HG03159 (cell line): Measurements from ENCODE around the gene CEMIP.

Experiments used
- ATAC-seq: cut with Tn5 transposase; IDR thresholded peaks from one replicate; pipeline ENCODE4 v1.9.1; 2021; ENCODE audit warnings: mild to moderate bottlenecking, moderate library complexity; ENCODE audit not compliant: unreplicated experiment

The CEMIP gene

DNA sequence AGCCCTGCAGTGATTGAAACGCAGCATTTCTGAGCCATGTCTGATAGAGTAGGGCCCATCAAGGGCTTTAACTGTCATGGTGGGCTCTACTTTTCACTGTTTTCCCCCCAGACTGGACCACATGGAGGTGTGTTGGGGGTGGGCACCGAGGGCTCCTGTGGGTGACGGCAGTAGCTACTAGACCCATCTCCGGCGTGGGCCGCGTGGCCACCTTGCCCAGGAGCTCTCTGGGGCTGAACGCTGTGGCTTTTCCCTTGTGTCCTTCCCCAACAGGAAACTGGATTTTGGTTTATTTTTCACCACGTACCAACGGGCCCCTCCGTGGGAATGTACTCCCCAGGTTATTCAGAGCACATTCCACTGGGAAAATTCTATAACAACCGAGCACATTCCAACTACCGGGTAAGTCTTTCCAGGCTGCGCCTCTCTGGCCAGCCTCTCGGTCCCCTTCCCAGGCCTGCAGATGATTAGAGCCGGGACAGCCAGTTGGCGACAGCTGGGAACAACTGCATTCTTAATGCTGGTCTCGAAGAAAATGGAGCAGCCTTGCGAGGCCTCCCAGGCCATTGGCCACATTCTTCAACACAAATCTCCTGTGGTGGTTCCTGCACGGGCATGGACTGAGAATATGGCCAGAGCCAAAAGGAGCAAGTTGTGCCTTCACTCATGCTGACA lies 142.7 kb downstream of the CEMIP start:
- no peak for ATAC-seq

DNA sequence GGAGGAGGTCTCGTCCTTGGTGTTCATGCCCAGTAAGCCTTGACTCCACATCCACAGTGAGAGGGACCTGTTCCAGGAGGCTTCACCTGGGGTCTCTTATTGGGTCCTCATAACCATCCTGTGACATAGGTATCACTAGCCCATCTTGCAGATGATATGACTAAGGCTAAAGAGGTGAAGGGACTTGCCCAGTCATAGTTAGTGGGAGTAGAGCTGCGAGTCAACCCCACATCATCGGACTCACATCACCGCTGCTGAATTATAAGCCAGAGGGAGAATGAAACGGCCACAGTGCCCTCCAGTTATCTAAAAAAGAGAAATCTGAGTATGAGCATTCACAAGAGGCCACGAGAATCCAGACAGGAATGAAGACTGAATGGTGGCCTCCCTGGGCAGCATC lies 144.5 kb downstream of the CEMIP start:
- no peak for ATAC-seq

DNA sequence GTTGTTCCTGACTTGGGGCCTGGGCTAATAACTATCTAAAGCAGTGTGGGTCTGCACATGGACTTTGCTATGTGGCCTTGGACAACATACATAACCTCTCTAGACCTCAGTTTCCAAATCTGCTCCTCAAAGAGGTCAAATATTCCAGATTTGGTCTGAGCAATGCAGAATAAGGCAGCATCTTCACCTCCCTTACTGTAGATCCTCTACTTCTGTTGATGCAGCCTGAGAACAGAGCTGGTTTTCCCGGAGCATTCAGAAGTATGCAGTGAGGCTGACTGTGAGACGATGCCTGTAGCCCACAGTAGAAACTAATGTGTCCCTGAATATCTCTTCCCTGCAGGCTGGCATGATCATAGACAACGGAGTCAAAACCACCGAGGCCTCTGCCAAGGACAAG lies 145.1 kb downstream of the CEMIP start:
- no peak for ATAC-seq

DNA sequence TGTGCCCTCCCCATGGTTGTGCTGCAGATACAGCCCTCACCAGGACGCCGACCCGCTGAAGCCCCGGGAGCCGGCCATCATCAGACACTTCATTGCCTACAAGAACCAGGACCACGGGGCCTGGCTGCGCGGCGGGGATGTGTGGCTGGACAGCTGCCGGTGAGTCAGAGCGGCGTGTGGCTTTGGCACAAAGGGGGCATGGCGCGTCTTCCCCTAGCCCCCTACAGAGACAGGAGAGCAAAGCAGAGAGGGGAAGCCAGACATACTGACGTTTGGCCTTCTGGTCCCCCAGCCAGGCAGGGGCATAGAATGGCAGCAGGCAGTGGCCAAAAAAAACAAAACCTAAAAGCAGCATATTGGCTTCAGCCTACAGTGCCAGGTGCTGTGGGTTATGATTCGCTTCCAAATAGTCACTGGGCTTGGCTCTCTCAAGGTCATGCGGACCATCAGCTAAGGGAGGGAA lies 146.5 kb downstream of the CEMIP start:
- no peak for ATAC-seq

DNA sequence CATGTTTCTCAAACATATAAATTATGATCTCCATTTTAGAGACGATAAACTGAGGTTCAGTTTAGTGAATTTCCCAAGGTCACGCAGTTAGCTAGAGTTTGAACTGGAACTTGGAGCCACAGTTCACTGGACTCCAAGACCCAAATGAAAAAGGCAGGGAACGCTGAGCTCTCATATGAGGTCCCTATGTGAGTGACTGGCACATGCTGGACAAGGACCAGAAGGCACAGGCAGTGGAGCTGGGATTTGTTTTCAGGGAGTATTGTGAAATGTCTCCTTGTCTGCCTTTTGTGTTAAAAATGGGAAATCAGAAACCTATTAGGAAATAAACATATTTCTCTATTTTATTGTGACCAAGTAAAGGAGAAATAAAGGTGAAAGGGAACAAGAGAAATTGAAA lies 147.0 kb downstream of the CEMIP start:
- no peak for ATAC-seq

DNA sequence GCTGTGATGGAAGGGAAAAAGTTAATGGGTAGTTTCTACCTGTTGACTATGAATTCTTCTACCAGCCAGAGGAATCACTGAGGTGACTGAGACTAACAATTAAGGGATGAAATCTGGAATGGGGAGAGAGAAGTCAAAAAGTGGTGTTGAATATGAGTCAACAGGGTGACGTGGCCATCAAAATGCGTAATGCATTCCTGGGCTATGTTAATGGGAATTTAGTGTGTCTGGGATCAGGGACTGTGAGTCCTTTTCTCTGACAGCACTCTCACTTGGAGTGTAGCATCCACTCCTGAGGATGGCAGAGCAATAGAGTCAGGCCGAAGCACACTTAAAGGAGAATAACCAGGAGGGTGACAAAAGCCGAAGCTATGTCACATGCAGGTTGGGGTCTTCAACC lies 150.1 kb downstream of the CEMIP start:
- ATAC-seq = no peak

DNA sequence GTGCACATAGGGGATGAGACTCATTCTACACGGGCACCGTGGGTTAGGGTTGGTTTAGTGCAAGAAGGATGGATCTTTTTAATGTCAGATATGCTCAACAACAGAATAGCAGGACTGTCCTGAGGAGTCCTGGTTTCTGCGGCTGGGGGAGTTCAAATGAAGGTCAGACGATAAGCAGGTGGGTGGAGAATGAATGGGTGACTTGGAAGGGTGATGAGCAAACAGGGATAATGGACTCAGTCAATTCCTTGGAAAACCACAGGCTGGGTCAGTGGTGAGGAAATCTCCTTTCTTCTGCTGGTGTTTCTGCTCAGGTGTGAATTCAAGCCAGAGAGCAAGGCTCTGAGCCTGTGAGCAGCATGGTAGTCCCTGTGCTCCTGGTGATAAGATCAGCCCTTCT lies 150.5 kb downstream of the CEMIP start:
- no peak for ATAC-seq

DNA sequence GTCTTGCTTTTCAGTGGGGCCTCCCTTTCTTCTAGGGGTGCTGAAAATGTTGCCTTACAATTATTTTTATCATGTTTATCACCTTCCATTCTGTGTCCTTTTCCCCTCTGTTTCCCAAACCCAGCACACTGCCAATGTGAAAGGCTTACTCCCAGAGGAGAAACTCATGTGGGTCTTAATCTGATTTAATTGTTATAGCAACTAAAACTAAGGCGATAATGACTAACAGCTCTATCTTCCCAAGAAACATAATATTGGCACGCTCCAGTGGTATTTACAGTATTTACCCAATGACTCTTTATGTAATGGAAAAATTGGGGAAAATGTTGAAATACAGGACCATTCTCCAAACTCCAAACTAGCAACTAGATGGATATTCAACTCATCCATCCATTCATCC lies 152.0 kb downstream of the CEMIP start:
- no peak for ATAC-seq

DNA sequence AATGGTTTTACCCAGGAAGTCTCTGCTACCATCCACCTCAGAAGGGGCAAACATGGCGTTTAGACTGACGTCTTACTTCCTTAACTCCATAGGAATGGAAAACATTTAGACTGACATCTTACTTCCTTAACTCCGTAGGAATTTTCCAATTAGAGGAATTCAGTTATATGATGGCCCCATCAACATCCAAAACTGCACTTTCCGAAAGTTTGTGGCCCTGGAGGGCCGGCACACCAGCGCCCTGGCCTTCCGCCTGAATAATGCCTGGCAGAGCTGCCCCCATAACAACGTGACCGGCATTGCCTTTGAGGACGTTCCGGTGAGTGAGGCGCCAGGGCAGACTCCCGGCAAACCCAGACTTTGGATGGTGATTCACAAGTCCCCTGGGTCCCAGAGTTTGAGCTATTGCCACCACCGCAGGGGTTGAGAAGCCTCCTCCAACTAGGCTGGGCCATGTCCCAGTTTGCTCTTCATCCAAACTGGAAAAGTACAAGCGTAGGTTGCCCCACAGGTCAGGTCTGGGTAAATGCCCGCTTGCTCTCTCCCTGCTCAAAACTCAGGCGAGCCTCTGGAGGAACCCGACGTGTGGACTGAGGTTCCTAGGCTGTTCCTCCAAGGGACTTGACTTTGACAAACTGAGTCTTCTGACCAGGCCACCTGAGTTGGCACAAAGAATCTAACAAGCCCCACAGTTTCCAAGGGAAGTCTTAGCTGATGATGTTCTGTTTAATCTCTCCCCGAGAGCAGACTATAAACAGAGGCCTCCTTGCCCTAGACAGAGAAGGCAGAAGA lies 152.7 kb downstream of the CEMIP start:
- no peak for ATAC-seq

DNA sequence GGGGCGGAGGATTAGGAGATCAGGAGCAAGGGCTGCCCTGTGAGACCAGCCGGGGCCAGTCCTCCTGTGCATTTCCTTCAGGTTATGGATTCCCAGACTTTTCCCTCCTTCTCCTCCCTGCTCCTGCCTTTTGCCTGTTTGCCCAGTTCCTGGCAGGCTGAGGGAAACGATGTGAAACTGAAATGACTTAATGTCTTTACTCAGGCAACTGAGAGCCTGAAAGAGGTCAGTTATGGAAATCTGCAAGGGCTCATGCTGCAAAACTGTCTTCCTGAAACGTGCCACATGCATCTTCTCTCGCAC lies 153.3 kb downstream of the CEMIP start:
- no peak for ATAC-seq

DNA sequence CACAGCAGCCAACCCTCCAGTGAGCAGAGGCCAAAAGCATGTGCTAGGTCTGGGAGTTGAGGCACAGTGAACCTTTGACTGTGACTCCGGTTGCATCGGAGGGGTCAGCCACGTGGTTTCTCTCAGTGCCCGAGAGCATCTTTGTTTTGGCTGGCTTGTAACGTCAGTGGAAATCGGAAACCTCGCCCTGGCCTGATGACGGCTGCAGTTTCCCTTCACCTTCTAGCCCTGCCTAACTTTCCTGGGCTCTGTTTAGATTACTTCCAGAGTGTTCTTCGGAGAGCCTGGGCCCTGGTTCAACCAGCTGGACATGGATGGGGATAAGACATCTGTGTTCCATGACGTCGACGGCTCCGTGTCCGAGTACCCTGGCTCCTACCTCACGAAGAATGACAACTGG lies 153.8 kb downstream of the CEMIP start:
- no peak for ATAC-seq

DNA sequence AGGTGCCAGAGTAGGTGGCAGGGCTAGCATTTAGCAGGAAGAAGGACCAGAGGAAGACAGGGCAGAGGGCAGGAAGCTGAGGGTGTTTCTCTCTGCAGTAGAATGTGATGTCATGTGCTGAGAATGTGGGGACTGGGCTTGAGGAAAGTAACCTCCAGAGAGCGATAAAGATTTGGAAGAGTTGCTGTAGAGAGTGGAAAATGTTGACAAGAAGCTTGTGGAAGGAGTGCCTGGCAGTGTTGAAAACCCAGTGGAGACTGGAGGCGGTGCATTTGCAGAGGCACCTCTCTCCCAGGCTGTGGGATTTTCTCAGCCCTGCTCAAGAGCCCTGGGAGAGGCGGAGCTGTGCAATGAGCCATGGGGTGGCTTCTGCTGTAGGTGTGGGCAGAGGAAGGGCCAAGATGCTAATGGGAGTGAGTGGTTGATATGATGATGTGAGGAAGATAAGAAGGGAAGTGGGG lies 155.6 kb downstream of the CEMIP start:
- no peak for ATAC-seq

DNA sequence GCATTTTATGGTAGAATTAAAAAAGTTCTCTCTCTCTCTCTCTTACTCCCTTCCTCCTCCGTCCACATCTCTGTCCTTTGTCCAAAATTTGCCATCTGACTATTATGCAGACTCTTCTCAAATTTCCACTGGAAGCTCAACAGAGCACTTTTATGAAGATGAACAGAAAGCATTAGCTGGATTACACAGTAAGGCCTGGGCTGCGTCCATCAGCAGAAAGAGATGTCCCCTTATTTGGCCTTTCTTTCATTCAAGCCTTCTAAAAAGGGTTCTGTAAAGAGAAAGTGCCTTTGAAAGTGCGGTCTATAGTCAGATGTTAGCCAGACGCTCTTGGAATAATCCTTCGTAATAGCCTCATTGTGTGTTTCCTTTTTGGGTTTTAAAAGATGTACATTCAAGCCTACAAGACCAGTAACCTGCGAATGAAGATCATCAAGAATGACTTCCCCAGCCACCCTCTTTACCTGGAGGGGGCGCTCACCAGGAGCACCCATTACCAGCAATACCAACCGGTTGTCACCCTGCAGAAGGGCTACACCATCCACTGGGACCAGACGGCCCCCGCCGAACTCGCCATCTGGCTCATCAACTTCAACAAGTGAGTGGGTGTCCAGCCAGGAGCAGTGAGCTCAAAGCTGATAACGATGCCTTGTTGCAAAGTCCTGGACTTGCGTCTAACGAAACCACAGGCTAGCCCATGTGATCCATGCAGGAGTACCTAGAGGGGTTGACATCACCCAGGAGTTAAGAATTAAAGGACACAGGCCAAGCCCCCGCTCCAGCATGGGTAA lies 157.3 kb downstream of the CEMIP start:
- ATAC-seq = no peak

DNA sequence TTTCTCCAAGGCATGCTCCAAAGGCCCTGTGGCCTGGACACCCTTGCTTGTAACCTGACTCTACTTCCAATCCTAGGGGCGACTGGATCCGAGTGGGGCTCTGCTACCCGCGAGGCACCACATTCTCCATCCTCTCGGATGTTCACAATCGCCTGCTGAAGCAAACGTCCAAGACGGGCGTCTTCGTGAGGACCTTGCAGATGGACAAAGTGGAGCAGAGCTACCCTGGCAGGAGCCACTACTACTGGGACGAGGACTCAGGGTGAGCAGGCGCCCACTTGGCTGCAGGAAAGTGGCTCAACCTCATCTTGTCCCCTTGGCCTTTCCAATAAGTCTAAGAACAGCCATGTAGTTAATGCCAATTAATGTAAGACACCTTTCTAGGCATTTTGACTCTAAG lies 158.5 kb downstream of the CEMIP start:
- ATAC-seq = no peak

DNA sequence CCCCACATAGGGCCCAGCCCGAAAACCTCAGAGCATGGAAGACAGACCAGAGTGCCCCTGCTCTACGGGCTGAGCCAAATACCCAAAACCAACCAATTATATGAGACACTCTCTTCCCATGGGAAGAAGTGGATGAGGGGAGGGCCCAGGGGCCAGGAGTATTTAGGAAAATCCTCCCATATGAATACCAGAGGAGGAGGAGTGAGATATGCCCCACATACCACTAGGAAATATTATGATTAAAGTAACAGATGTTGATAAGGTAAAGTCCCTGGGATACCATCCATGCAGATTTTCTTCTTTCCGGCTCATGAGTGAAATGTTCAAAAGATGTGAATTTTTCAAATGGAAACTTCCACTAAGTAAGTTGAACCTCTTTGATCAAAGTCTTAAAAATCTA lies 160.0 kb downstream of the CEMIP start:
- no peak for ATAC-seq

DNA sequence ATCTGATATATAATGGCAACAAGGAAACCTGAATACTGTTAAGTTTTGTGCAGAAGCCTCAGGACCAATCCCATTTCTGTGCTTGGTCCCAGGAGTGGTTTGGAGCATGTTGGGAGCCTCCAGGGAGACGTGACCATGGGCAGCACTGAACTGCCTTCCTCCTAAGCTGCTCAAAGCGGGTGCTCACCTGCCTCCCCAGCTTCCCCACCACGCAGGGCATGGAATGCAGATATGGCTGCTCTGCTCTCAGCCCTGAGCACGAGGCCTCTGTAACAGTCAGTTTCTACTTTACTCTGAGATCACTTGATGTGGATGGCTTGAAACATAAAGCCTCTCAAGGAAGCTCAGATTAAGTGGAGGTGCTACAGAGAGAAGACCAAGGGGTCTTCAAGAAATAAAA lies 161.2 kb downstream of the CEMIP start:
- no peak for ATAC-seq

DNA sequence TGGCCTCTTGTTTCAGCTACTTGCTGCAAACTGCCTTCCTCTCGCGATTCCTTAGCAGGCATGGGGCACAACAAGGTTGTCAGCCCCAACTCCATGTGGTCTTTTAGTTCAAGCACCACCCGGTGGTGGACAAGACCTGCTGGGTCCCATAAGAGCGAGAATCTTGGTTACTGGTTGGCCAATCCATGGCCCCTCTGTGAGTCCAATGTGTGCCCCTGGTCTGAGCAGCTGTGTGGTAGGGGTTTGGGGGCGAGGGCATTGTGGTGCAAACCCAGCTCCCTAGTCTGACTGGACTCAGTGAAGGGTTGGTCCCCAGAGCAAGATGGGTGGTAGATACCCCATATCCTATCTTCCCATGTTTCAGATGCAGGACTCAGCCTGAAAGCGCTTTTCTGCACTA lies 161.7 kb downstream of the CEMIP start:
- no peak for ATAC-seq

DNA sequence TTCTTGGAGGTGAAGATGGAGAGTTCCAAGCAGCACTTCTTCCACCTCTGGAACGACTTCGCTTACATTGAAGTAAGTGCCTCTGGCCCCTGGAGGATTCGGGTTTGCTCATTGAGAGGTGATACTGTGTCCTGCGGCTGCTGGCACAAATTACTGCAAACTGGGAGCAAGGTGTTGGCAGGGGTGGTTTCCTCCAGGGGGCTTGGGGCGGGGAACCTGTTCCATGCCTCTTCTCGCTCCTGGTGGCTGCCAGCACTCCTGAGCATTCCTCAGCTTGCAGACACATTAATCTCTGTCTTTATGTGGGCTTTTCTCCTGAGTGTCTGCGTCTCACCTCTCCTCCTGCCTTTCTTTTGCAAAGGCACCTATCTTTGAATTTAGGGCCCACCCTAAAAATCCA lies 163.1 kb downstream of the CEMIP start:
- ATAC-seq = no peak

DNA sequence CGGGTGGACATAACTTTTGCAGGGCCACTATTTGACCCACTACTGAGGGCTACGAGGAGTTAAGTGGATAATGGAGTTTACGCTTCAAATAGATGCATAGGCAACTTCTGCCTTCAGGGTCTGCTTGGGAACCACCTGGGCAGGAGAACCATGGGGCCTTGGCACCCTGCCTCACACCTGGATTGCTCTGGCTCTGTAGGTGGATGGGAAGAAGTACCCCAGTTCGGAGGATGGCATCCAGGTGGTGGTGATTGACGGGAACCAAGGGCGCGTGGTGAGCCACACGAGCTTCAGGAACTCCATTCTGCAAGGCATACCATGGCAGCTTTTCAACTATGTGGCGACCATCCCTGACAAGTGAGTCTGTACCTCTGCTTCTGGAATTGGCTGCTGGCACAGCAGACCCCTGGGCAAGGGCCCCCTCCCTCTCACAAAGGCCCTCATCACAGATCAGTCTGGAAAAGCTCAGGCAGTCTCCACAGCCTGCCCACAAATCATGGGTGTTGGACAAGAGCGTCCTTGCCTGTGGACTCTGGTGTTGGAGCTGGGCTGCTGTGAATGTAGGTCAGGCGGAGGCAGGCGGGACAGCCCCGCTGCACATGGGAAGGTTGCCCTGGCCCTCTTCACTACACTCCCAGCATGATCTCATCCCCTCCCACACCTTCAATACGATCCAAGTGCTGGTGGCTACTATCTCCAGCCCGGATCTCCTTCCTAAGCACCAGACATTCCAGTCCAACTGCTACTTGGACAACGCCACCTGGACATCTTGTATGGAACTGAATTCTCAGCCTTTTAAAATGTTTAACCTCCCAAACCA lies 163.8 kb downstream of the CEMIP start:
- no peak for ATAC-seq

DNA sequence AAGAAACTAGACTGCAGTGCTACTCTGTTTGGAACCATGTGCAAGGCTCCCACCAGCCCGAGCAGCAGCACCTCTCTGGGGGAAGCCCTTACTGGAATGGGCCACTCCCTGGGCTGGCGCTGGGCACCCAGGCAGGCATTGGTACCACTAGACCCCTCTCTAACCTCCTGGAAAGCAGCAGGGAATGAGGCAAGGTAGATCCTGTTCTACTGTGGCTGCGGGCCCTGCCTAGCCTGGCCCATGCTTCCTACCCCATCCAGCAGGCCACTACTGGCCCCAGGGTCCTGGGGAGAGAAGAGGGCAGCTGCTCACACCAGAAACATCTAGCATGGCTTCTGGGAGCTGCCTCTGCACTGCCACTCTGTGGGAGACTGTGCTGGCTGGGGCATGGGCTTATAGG lies 165.6 kb downstream of the CEMIP start:
- no peak for ATAC-seq

DNA sequence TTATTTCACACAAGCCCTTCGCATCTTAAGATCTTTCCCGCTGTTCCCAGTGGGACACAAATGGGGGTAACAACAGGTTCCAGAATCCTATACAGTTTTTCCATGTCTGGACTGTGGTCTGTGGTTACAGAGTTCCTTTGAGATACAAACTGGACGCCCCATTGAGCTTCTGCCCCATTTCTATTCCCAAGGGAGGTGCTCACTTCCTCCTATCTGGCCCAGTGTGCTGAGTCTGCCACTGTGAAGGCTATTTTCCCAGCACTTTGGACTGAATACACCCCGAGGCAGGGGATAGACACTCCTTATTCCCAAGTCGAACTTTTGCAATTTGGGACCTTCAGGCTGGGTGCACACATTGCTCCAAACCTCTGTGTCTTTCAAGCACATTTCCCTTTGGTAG lies 166.4 kb downstream of the CEMIP start:
- ATAC-seq = no peak
